Lower leg skin (tissue), 3 donors: ENCODE data around the gene STAT1.

Experiments
- CTCF ChIP-seq, 3 donors: fragments of 450-650 bp; IDR thresholded peaks; one replicate each; pipeline ENCODE4 v1.5.1; 2016; ENCODE audit warnings: antibody characterized with exemption in 3 of 3, mild to moderate bottlenecking in 3 of 3, moderate library complexity in 2 of 3
- POLR2A ChIP-seq, 2 donors: fragments of 450-650 bp; IDR thresholded peaks; one replicate each; pipeline ENCODE4 v1.6.1; 2016 to 2017; ENCODE audit warnings: antibody characterized with exemption in 2 of 2, mild to moderate bottlenecking in 1 of 2, moderate library complexity in 1 of 2

GRCh38 chr2:191013932-191014652, at the start of gene STAT1:
- TF ChIP-seq CTCF (IDR thresholded peaks at IDR 0.05) (no peak), POLR2A (IDR thresholded peaks at IDR 0.05) (peak in 1 of 2 donors; percentile 21)
